GM19395 (cell line): Measurements from ENCODE around the gene THRAP3.
A peak's percentile ranks its signal among the peaks of the same experiment; 100 is the strongest.

Experiments
- ATAC-seq: cut with Tn5 transposase; IDR thresholded peaks from one replicate; pipeline ENCODE4 v1.9.1; 2021; ENCODE audit warnings: mild to moderate bottlenecking, moderate library complexity; ENCODE audit not compliant: unreplicated experiment

THRAP3 gene

GRCh38 chr1:36323636-36324352, 99.6 kb downstream of the THRAP3 start, which contains the start of gene EVA1B:
Gene EVA1B (minus strand): TSS chr1:36323645. CDS start chr1:36323037, 608 bp downstream.
- ATAC-seq, result no peak

GRCh38 chr1:36324353-36324703, 100.1 kb downstream of the THRAP3 start:
- ATAC-seq, result no peak

- ATAC-seq, result no peak
Observed at GRCh38 chr1:36326499-36326898, 102.3 kb downstream of the THRAP3 start.

GRCh38 chr1:36327421-36328087, 103.3 kb downstream of the THRAP3 start:
- no peak for ATAC-seq

- ATAC-seq, result no peak
Observed at GRCh38 chr1:36328088-36328480, 103.8 kb downstream of the THRAP3 start.

- no peak for ATAC-seq
Observed at GRCh38 chr1:36328713-36329112, 104.5 kb downstream of the THRAP3 start.

- no peak for ATAC-seq
Observed at GRCh38 chr1:36329817-36330216, 105.6 kb downstream of the THRAP3 start.

- no peak for ATAC-seq
Observed at GRCh38 chr1:36330940-36331339, 106.7 kb downstream of the THRAP3 start.

GRCh38 chr1:36337830-36338229, 113.6 kb downstream of the THRAP3 start:
- ATAC-seq, result no peak

GRCh38 chr1:36339215-36339614, 115.0 kb downstream of the THRAP3 start:
- ATAC-seq, result no peak

- no peak for ATAC-seq
Observed at GRCh38 chr1:36339615-36340014, 115.4 kb downstream of the THRAP3 start.

- ATAC-seq, result no peak
Observed at GRCh38 chr1:36341626-36342320, 117.5 kb downstream of the THRAP3 start.

GRCh38 chr1:36342426-36343185, 118.4 kb downstream of the THRAP3 start:
- ATAC-seq, result no peak

GRCh38 chr1:36343651-36344394, 119.6 kb downstream of the THRAP3 start:
- ATAC-seq, result no peak

- no peak for ATAC-seq
Observed at GRCh38 chr1:36344395-36344680, 120.1 kb downstream of the THRAP3 start.

- ATAC-seq, result no peak
Observed at GRCh38 chr1:36345353-36345752, 121.1 kb downstream of the THRAP3 start.

- no peak for ATAC-seq
Observed at GRCh38 chr1:36346741-36347370, 122.6 kb downstream of the THRAP3 start.

GRCh38 chr1:36349241-36349671, 125.0 kb downstream of the THRAP3 start:
- peak; percentile 74 for ATAC-seq

GRCh38 chr1:36349839-36350238, 125.6 kb downstream of the THRAP3 start:
- no peak for ATAC-seq

- no peak for ATAC-seq
Observed at GRCh38 chr1:36350659-36351226, 126.5 kb downstream of the THRAP3 start.
